Stimulated activated CD8-positive, alpha-beta memory T cell treated with anti-CD3 and anti-CD28 coated beads, Interleukin-4, amount 100 ng/mL, for 24 hours (primary cell): ENCODE data around the gene MAGI3.
A peak's percentile ranks its signal among the peaks of the same experiment; 100 is the strongest.

ENCODE experiments used
- DNase-seq: peaks from one replicate; pipeline ENCODE4 v3.0.0-alpha.2; 2020; ENCODE audit warnings: low read depth

Gene MAGI3

GRCh38 chr1:113389953-113390834 lies at the start of gene MAGI3:
MAGI3 (plus strand) TSS chr1:113390515; CDS start chr1:113391034, 519 bp downstream.
- DNase-seq: peak; percentile 91

DNA sequence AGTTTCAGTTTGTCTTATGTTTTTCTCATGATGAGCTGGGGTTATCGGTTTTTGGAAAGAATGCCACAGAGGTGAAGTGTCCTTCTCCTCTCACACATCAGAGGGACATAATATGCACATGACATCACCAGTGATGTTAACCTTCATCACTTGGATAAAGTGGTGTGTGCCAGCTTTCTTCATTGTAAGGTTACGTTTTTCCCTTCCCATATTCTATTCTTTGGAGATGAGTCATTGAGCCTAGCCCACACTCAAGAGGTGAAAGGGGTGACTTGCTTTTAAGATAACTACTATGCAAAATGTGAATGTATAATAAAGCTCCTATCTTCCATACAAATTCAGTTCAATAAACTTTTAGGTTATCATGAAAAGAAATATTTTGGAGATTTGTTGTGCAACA lies 36.7 kb upstream of the MAGI3 start:
- DNase-seq: no peak

- DNase-seq: no peak
Measured at GRCh38 chr1:113363935-113364334, 26.4 kb upstream of the MAGI3 start.

- DNase-seq: no peak
Measured at GRCh38 chr1:113369040-113369439, 21.3 kb upstream of the MAGI3 start.

DNA sequence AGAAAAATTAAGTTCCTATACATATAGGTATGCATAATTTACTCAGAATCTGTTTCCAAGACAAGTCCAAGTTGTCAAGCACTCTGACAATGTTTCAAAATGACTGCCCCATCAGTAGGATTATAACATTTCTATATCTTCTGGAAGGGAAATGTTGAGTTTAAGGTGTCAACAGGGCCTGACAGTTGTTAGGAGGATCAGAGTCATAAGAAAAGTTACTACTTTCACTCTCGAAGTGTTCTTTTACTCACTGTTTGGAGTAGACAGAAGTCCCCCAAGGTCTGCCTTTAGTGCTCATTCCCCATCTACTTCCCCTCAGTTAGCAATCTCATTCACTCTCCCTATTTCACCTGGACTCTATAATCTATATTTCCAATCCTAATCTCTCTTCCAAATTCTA lies 20.6 kb upstream of the MAGI3 start:
- no peak for DNase-seq

- DNase-seq: no peak
Measured at GRCh38 chr1:113370868-113371267, 19.4 kb upstream of the MAGI3 start.

GRCh38 chr1:113372546-113372945 lies 17.8 kb upstream of the MAGI3 start:
- no peak for DNase-seq

GRCh38 chr1:113373644-113374043 lies 16.7 kb upstream of the MAGI3 start:
- DNase-seq: no peak

- no peak for DNase-seq
Measured at GRCh38 chr1:113375878-113376277, 14.4 kb upstream of the MAGI3 start.

GRCh38 chr1:113380075-113380474 lies 10.2 kb upstream of the MAGI3 start:
- DNase-seq: no peak

GRCh38 chr1:113388017-113388620 lies 2.2 kb upstream of the MAGI3 start:
- no peak for DNase-seq

GRCh38 chr1:113388621-113389358 lies 1.5 kb upstream of the MAGI3 start:
- DNase-seq: no peak

DNA sequence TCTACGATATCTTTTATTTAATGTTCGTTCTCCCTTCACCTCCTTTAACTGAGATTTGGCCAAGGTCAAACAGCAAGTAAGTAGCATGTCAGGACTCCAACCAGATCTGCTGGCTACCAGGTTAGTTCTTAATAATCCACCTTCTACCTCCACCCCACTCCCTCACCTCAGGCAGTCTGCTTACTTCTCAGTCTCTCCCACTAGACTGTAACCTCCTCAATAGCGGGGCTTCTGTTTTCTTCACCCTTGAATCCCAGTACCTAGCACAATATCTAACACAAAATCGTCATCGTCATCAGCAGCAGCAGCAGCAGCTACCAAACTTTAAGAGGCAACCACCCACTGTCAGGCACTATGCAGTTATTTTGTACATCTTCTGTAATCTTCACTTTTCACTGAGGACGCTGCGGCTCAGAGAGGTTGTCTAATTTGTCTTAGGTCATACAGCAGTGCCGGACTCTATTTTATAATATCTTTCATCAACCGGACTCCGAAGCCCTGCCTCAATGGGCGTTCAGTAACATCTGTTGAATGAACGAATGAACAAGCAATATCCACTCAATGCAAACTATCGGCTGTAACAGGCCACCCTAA lies 859 bp upstream of the MAGI3 start:
- DNase-seq: no peak

DNA sequence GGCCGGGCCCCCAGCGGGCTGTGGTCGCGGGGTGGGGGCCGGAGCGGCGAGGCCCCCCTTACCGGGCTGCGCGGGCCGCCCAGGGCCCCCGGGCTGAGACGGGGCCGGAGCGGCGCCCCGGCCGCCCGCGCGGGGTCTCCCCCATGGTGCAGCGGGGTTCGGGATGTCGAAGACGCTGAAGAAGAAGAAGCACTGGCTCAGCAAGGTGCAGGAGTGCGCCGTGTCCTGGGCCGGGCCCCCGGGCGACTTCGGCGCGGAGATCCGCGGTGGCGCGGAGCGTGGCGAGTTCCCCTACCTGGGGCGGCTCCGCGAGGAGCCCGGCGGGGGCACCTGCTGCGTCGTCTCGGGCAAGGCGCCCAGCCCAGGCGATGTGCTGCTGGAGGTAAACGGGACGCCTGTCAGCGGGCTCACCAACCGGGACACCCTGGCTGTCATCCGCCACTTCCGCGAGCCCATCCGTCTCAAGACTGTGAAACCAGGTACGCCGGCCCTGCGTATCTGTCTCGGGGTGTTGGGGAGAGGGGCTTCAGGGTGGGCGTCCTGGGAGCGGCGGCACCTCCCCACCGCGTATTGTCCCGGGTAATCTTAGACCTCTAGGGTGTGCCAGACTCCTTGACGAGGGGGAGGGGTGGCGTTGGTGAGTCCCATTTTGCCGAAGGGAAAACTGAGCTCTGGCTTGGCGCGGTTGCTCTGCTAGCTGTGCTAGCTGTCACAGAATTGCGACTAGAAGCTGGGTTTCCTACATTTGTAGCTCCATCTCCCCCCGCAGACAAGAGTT lies 745 bp downstream of the MAGI3 start:
- DNase-seq: peak; percentile 15

DNA sequence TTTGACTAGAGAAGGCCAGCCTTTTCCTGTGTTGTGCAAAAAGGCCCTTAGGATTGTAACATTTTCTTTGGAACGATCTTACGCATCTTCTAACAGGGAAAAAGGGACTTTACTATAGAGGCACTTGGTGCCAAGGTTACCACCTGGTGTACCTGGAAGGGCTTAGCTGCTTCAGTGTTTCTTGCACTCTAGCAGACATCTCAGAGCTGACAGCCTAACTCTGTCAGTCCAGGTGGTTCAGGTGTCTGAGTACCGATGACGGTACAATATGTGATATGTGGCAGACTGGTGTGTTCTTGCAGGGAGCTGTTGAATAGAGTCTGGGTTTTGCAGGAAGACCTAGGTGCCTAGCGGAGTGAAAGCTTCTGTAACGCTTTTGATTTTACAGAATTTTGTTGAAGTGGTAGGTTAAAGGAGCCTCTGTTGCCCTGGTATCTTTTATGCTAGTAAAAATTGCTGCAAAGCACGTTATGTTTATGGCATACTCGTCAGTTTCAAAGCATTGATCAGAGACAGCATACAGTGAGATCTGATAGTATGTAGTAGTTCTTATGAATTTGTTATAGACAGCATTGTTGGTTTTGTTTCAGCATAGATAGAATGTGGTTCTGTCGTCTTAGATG lies 1.4 kb downstream of the MAGI3 start:
- DNase-seq: no peak

DNA sequence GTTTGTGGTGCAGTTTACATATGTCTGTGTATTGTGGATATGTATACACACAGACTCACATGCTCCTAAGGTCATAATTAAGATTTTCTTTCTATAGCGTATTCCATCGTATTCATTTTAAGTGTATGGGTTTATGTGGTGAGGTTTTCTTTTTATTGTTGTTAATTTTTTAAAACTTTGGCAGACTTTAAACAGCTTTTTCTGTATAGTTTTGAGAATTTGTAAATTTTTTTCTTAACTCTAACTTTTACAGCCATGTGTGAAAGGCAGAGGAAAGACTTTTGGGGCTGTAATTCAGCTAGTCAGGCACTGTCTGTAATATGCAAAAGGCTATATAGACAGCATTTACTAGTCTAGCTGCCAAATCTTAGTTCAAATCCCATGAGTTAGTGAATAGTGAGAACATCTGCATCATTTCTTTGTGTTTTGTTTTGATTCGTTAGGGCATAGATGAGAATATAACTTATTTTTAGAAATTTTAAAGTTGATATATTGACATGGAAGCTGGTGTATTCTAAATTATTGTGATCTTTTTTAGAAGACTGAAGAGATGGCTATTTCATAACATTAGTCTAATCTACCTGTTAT lies 2.3 kb downstream of the MAGI3 start:
- no peak for DNase-seq

- no peak for DNase-seq
Measured at GRCh38 chr1:113394043-113394862, 3.9 kb downstream of the MAGI3 start.

DNA sequence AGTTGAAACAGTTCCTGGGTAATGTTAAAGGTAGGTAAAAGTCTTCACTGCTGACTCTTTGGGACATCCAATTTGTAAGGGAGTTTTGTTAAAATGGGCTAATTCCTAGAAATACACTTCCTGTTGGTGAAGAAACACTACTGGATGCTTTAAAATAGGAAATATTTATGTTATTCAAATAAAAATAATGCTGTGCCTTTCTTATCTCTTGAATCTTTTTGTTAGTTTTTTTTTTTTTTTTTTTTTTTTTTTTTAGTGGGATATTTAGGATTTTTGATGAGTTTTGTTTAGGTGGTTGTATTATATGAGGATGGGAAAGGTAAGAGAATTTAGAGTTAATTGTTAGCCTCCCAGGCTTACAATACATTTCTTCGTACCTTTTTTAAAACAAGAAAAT lies 4.5 kb downstream of the MAGI3 start:
- DNase-seq: no peak

DNA sequence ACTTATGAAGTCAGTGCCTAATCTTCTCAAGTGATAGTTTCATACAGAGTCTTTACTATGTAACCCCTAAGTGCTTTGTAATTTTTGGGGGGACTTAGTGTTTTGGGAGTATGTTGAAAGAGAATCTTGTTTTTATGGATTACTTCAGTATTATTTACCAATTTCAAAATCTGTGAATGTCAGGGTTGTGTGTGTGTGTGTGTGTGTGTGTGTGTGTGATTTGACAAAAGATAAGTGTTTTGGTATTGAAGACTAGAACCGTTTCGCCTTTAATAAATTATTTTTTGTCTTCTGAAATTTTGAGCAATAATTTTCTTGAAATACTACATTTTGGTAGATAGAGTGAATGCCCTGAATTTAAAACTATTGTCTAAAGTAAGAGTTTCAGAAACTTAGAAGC lies 5.8 kb downstream of the MAGI3 start:
- DNase-seq: no peak

- no peak for DNase-seq
Measured at GRCh38 chr1:113396585-113396984, 6.3 kb downstream of the MAGI3 start.
